Measurements from ENCODE around the gene MRPL21.
A peak's percentile ranks its signal among the peaks of the same experiment; 100 is the strongest.

The MRPL21 gene

GRCh38 chr11:68855205-68855981, 48.2 kb downstream of the MRPL21 start:
- TF ChIP-seq, protein P1, sequence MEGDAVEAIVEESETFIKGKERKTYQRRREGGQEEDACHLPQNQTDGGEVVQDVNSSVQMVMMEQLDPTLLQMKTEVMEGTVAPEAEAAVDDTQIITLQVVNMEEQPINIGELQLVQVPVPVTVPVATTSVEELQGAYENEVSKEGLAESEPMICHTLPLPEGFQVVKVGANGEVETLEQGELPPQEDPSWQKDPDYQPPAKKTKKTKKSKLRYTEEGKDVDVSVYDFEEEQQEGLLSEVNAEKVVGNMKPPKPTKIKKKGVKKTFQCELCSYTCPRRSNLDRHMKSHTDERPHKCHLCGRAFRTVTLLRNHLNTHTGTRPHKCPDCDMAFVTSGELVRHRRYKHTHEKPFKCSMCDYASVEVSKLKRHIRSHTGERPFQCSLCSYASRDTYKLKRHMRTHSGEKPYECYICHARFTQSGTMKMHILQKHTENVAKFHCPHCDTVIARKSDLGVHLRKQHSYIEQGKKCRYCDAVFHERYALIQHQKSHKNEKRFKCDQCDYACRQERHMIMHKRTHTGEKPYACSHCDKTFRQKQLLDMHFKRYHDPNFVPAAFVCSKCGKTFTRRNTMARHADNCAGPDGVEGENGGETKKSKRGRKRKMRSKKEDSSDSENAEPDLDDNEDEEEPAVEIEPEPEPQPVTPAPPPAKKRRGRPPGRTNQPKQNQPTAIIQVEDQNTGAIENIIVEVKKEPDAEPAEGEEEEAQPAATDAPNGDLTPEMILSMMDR (IDR thresholded peaks at IDR 0.05; ENCODE audit: low read depth, low read length, poor library complexity, severe bottlenecking) = no peak
- TF ChIP-seq EZH2phosphoT487 (IDR thresholded peaks at IDR 0.05; ENCODE audit: borderline replicate concordance, low read length) = no peak
- no peak overlapping the region for H3K4me3 ChIP-seq (ENCODE audit: low read length)
- H3K4me2 ChIP-seq (ENCODE audit: low read length) = peak overlapping the region; percentile 31

DNA sequence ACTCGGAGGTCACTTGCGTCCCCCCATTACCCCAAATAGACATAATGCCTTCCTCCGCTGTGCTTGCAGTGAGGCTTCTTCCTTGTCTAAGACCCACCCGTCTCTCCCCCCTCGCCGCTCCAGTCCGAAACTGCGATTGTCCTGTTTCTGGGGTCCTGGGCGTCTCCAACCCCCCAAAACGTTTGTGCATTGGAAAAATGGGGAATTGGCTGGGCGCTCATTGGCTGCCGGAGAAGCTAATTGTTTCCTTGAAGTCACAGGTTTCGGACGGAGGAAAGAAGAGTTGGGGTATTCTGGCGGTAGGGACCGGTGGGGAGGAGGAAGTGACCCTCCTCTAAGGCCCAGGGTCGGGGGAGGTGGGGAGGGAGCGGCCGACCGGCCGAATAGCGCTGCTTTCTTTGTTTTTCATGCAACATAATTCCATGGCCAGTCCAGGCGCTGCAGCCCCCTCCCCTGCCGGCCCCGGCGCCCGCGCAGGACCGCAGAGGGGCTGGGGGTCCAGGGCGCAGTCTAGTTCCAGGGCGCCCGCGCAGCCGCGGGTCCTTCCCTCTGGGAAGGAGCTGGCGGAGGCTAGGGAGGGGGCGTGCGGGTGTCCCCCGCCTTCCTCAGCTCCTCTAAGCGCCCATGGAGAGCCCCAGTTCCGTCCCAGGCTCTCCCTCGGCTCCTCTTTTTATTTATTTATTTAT, 49.2 kb downstream of the MRPL21 start:
- H3K9me2 ChIP-seq (replicated peaks; ENCODE audit: control insufficient read depth, low read length) = no peaks in the 10 kb centered on the region
- no peaks in the 10 kb centered on the region for H3F3A ChIP-seq (ENCODE audit: control insufficient read depth, insufficient read depth)
- no peaks in the 10 kb centered on the region for H3K79me2 ChIP-seq (ENCODE audit: control insufficient read depth, low read length)
- H3K4me1 ChIP-seq (ENCODE audit: control insufficient read depth, low read length) = no peaks in the 10 kb centered on the region
- H3K9me3 ChIP-seq (ENCODE audit: control insufficient read depth, insufficient read depth, low read length) = no peaks in the 10 kb centered on the region
- H3K4me2 ChIP-seq (ENCODE audit: low read length) = no peak overlapping the region
- H3K4me3 ChIP-seq (ENCODE audit: low read length) = no peak overlapping the region
- peaks cover 12% of the 10 kb centered on the region for H3K27me3 ChIP-seq (ENCODE audit: control insufficient read depth, low read length)
- no peak overlapping the region for H3K27ac ChIP-seq (ENCODE audit: low read depth, low read length)
- no peaks in the 10 kb centered on the region for H3K36me3 ChIP-seq (ENCODE audit: control insufficient read depth, low read length)
- no peaks in the 10 kb centered on the region for H4K20me1 ChIP-seq (ENCODE audit: control insufficient read depth, insufficient read depth, low read depth, low read length)
- TF ChIP-seq EZH2phosphoT487 (IDR thresholded peaks at IDR 0.05; ENCODE audit: borderline replicate concordance, low read length) = no peak
- TF ChIP-seq, protein P1 (IDR thresholded peaks at IDR 0.05; ENCODE audit: low read depth, low read length, poor library complexity, severe bottlenecking) = no peak

More at GRCh38 chr11:68855205-68855981, 48.2 kb downstream of the MRPL21 start:
- Histone ChIP-seq H3K9me3 (ENCODE audit: control insufficient read depth, insufficient read depth, low read length) (no peaks in the 10 kb centered on the region), H3F3A (ENCODE audit: control insufficient read depth, insufficient read depth) (no peaks in the 10 kb centered on the region), H3K9me2 (replicated peaks; ENCODE audit: control insufficient read depth, low read length) (no peaks in the 10 kb centered on the region), H3K4me1 (ENCODE audit: control insufficient read depth, low read length) (no peaks in the 10 kb centered on the region), H3K27me3 (ENCODE audit: control insufficient read depth, low read length) (peaks cover 12% of the 10 kb centered on the region), H4K20me1 (ENCODE audit: control insufficient read depth, insufficient read depth, low read depth, low read length) (no peaks in the 10 kb centered on the region), H3K36me3 (ENCODE audit: control insufficient read depth, low read length) (no peaks in the 10 kb centered on the region), H3K27ac (ENCODE audit: low read depth, low read length) (no peak overlapping the region), H3K79me2 (ENCODE audit: control insufficient read depth, low read length) (no peaks in the 10 kb centered on the region)

- H3K36me3 ChIP-seq (ENCODE audit: control insufficient read depth, low read length) = no peaks in the 10 kb centered on the region
- no peak overlapping the region for H3K4me3 ChIP-seq (ENCODE audit: low read length)
- no peaks in the 10 kb centered on the region for H3K9me2 ChIP-seq (replicated peaks; ENCODE audit: control insufficient read depth, low read length)
- H3K27me3 ChIP-seq (ENCODE audit: control insufficient read depth, low read length) = peaks cover 12% of the 10 kb centered on the region
- H3F3A ChIP-seq (ENCODE audit: control insufficient read depth, insufficient read depth) = no peaks in the 10 kb centered on the region
- H3K9me3 ChIP-seq (ENCODE audit: control insufficient read depth, insufficient read depth, low read length) = no peaks in the 10 kb centered on the region
- no peak overlapping the region for H3K4me2 ChIP-seq (ENCODE audit: low read length)
- no peaks in the 10 kb centered on the region for H3K79me2 ChIP-seq (ENCODE audit: control insufficient read depth, low read length)
- H4K20me1 ChIP-seq (ENCODE audit: control insufficient read depth, insufficient read depth, low read depth, low read length) = no peaks in the 10 kb centered on the region
- no peaks in the 10 kb centered on the region for H3K4me1 ChIP-seq (ENCODE audit: control insufficient read depth, low read length)
- no peak overlapping the region for H3K27ac ChIP-seq (ENCODE audit: low read depth, low read length)
- no peak for TF ChIP-seq EZH2phosphoT487 (IDR thresholded peaks at IDR 0.05; ENCODE audit: borderline replicate concordance, low read length)
- TF ChIP-seq, protein P1 (IDR thresholded peaks at IDR 0.05; ENCODE audit: low read depth, low read length, poor library complexity, severe bottlenecking) = no peak
Measured at GRCh38 chr11:68852628-68853027, 51.0 kb downstream of the MRPL21 start.

Data from DOHH2 (cell line).